GM12892 (cell line): ENCODE measurements around the gene FAM236D.
"Not testable (repeated sequence)": the region's sequence is repeated elsewhere in the genome, so short reads cannot be mapped to it uniquely, and the experiment has no call there.

Source experiments
- POLR2A ChIP-seq: IDR thresholded peaks from 2 replicates; pipeline ENCODE4 v1.6.1; 2011; ENCODE audit warnings: low read depth, low read length, control low read depth
- POLR2AphosphoS5 ChIP-seq: IDR thresholded peaks from 2 replicates; pipeline ENCODE4 v1.6.1; 2011; ENCODE audit warnings: low read depth, low read length, control low read depth
- TAF1 ChIP-seq: IDR thresholded peaks from 2 replicates; pipeline ENCODE4 v1.6.1; 2011; ENCODE audit warnings: low read depth, mild to moderate bottlenecking, control low read depth, low read length, borderline replicate concordance

DNA sequence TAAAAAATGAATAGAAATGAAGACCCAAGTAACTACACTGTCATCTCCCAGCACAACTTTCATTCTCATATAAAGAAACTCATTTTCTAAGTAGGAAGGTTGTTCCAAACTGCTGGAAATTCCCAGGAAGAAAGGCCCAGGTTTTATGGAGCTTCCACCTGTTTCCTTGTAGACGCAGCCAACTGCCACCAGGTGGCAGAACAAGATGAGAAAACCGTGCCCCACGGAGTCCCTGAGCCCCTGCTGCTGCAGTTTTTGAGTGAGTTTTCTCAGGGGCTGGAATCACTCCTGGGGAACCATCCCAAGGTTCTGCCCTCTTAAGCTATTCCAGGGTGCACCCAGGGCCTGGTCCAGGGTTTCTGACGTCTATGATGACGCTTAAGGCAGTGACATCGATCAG lies 24.0 kb downstream of the FAM236D start:
- TF ChIP-seq TAF1, POLR2AphosphoS5, POLR2A: not testable (repeated sequence)
